ENCODE measurements around the gene SLC35F6.
"Not testable (repeated sequence)": the region's sequence is repeated elsewhere in the genome, so short reads cannot be mapped to it uniquely, and the experiment has no call there.

The SLC35F6 gene

DNA sequence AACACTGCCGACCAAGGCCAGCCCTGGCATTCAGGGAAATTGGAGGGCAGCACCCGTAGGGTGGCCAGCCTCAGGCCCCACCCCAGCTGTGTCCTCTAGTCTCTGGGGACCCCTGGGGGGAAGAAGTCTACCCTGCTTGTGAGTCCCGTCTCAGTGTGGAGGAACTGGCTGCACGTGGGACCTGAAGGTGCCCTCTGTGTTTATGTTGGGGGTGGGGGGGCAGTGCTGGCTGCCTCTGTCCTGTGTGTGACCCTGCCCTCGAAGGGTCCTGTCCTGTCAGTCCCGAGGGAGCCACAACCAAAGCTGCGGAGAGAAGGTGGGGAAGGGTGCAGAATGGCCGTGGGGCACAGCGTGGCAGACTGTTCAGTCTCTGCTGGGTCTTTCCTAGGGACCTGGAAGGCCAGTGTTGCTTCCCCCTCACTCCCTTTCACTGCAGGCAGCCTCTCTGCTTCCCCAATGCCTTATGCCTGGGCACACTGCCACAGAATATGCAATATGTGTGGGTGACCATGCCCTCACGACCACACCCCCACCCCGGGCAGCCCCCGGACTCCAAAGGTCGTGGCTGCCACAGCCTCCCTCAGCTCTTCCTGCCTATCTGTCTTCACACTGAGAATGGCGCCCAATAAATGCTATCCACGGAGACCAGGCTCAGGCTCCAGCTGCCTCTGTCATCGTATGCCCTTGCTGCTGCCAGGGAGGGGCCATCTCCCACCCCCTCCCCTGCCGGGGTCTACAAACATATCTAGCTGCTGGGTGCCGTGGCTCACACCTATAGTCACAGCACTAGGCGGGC lies 33.3 kb upstream of the SLC35F6 start:
- DNase-seq (ENCODE audit: low read depth) = no peak

DNA sequence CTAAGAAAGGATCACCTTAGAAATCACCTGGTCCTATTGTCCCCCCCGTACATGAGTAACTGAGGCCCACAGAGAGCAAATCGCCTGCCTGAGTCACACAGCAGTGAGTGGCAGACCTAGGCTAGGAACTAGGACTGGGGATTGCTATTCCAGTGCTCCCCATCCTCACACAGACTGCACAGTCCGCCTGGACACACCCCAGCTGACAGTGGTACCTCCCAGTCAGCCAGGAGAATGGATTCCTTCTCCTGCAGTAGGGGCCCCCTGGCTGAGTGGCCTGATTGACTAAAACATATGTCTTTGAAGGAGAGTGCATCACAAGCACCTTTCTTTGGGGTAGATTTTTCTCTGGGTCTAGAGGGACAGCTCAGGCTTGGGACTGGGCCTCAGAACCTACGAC lies 32.4 kb upstream of the SLC35F6 start:
- DNase-seq (ENCODE audit: low read depth) = no peak

DNA sequence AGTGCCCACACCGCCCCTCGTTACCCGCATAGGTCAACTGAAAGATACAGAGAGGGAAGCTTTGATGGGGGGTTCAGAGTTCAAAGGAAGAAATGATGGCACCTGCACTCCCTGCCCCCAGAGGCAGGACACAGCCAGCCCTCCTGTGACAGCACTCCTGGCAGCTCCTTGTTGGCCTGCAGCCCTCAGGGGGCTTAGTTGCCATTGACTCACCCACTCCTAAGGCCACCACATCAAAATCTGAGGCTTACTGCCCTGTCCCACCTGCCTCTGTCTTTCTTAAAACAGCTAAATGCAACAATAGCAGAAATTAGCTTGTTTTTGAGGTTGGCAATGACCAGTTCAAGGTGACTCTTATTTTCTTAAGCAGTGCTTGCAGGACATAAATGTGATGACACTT lies 31.6 kb upstream of the SLC35F6 start:
- DNase-seq (ENCODE audit: low read depth) = no peak

DNA sequence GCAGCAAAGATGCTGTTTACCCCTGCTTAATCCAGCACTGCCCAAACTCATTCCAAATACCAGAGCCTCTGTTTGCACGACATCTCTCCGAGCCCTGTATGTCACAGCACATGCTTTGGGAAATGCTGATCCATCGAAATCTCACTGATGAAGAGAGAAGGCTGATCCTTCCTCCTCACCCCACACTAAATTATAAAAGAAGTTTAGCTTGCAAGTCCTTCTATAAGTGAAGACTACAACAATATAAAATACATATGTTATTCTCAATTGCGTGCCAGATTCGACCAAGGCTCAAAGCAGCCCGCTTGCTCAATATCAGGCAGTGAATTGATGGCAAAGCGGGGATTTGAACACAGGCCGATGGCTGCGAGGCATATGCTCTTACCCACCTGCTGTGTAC lies 30.7 kb upstream of the SLC35F6 start:
- DNase-seq (ENCODE audit: low read depth) = no peak

DNA sequence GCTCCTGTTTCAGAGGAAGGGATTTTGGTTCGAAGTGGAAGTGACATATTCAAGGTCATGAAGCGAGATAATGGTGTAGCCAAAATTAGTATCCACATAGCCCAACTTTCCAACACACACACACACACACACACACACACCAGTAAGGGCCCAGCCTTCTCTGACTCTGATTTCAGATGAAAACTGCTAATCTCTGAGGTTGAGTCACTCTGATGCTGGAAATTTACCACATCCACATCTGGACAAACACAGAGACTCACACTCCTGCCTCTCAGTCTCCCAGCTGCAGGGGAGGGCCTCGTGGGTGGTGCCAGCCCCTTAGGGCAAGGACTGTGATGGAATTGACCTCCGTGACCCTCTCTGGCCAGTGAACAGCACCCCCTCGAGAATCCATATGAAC lies 29.0 kb upstream of the SLC35F6 start:
- peak; percentile 68 for DNase-seq (ENCODE audit: low read depth)

DNA sequence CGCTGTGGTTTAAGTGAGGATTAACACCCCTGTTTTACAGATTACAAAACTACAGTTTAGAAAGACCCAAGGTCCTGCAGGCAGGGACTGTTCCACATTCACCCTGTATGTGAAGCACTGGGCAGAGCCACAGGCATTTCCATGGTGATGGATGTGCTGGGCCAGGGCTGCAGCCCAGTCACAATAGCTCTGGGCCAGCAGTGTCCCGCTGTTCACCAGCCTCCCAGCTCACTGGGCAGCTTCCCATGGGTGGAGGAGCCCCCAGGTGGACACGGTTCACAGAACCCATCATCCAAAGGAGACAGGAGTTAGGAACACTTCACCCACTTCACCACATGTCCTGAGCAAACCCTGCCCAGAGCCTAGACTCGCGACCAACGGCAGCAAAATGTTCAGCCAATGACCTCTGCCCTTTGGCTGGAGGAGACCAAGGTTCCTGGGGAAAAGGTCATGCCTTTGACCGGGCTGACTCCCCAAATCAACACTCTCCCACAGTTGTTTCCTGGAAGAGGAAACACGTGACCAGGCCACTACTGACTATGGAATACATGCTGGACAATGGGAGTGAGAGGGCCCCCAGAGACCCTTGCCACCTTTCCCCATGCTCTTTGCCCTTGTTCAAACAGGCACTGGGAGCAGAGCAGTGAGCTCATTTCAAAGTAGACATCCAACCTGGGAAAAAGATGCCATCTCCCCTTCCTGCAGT lies 28.0 kb upstream of the SLC35F6 start:
- no peak for DNase-seq (ENCODE audit: low read depth)

DNA sequence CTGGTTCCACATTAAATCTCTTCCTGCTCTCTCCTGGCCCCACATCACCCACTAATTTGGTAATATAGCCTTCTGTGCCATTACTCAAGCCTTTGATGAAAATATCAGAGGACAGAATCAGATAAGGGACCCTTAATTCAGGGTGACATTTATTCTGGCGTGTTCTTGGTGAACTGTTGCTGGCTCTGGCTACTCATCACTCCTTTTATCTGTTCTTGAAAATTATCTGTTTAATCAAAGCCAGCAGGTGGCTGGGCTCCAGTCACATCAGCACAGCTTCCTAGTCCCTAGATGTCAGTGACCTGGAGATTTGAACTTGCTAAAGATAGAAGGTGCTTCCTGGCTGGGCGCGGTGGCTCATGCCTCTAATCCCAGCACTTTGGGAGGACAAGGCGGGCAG lies 26.9 kb upstream of the SLC35F6 start:
- no peak for DNase-seq (ENCODE audit: low read depth)

DNA sequence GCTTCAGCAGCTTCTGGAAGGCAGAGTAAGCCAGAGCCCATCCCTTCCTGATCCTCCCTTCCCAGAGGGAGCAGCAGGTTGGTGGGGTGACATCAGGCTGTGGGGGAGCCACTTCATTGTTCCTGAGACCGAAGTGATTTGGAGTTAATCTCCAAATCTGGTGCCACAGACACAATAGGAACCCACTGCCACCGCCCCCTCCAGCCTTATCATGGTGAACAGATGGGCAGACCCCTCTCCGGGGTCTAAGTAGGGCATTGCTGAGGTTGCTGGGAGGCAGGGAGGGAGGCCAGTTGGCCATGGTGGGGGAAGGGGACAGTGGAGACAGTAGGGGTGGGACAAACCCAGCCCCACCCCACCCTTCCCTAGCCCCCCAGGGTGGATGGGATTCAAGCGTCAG lies 25.6 kb upstream of the SLC35F6 start:
- no peak for DNase-seq (ENCODE audit: low read depth)

DNA sequence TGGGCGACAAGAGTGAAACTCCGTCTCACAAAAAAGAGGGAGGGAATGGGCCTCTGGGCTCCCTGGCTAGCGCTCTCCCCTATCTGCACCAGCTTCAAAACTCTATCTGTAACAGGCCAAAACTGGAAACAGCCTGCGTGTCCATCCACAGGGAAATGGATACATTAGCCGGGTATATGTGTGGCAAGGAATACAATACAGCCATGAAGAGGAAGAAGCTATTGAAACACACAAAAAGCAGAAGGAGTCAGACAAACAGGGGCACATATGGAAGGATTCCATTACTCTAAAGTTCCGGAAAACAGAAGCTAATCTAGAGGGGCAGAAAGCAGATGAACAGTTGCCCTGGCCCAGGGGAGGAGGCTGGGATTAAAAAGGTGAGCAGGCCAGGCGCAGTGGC lies 24.6 kb upstream of the SLC35F6 start:
- DNase-seq (ENCODE audit: low read depth) = no peak

DNA sequence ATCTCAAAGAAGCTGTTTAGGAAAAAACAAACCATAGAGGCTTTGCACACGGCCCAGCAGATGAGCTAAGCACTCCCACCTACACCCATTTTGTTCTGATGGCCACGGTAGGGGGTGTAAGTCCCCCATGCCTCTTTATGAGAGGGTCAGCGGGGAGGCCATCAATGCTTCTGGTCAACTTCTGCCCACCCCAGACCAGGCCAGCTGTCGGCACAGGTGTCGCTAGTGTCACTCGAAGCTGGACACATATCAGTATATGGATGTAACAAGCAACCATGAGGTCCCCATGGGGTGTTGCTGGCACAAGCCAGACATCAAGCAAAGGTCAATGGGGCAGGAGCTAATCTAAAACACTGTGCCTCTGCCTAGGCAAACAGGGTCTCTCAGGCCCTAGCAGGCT lies 23.7 kb upstream of the SLC35F6 start:
- no peak for DNase-seq (ENCODE audit: low read depth)

DNA sequence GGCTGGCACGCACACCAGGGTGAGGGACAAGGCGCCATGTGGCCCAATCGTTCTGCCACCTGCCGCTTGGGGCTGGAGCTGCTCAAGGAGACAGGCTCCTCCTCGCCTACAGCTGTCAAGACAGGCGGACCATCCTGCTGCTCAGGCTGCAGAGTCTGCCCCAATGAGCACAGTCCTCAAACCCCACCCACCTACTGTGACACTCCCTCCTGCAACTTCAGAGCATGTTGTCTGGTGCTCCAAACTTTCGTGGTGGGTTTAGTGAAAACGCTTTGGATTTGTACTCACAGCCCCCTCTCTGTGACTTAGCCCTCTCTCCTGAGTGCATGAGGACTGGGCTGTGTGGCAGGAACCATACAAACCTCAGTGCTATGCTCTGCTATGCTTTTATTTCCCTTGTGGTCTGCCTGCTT lies 23.2 kb upstream of the SLC35F6 start:
- DNase-seq (ENCODE audit: low read depth) = no peak

DNA sequence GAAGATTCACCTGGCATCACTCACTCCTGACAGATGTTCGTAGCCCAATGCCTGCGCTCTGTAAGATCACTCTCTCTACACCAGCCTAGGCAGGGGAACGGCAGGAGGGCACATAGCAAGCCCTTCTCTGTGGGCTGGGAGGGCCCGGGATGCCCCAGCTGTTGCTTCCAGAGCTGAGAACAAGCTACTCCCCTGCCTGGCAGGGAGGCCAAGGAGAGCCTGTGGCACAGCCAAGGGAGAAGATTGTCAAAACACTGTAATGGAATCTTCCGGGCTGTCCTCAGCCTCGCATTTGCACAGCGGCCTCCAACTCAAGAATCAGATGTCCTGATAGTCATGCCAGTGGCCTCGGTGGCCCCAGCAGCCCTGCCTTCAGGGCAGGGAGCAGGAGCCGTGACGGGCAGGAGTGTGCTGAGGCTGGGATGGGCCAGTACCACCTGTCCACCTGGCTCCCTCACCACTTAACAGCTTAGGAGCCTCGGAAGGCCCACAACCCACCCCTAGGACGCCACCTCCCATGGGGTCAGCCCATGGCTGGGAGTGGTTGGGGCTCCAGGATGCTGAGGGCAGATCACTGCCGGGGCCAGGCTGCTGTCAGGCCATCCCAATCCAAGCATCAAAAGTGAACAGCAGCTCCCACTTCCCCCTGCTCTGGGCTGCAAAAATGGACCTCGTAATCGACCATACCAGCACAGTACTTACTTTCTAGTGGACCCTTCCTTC lies 21.9 kb upstream of the SLC35F6 start:
- no peak for DNase-seq (ENCODE audit: low read depth)

DNA sequence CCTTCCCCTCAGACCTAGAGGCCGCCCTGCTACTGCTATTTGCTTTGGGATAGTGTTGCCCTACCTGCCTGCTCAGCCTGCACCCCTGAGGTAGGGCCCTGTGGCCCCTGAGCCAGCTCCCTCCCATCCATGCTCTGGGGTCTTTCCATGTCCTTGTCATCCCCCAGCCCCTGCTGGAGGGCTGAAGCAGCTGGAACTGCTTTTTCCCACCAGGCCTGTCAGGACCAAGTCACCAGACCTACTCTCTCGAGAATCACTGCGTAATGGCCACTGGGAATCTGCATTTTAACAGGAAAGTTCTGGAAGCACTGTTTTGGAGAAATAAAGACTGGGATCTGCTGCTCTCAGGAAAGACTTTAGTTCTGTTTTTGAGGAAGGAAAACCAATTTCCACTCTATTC lies 20.2 kb upstream of the SLC35F6 start:
- no peak for DNase-seq (ENCODE audit: low read depth)

DNA sequence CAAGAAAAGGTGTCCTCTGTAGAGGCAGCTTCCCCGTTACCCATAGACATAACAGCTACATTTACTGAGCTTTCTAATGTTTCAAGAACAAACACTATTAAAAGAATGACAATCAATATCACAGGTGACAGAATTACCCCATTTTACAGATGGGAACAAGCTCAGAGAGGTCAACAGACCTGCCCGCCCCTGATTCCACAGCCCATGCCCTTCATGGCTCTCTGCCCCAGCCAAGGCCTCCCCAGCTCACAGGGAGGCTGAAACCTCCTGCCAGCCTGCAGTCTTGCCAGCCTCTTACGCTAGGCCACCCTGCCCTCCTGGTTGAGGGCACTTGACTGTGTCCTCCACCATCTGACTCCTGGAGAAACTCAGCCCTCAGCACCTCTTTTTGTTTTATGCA lies 19.1 kb upstream of the SLC35F6 start:
- DNase-seq (ENCODE audit: low read depth) = no peak

DNA sequence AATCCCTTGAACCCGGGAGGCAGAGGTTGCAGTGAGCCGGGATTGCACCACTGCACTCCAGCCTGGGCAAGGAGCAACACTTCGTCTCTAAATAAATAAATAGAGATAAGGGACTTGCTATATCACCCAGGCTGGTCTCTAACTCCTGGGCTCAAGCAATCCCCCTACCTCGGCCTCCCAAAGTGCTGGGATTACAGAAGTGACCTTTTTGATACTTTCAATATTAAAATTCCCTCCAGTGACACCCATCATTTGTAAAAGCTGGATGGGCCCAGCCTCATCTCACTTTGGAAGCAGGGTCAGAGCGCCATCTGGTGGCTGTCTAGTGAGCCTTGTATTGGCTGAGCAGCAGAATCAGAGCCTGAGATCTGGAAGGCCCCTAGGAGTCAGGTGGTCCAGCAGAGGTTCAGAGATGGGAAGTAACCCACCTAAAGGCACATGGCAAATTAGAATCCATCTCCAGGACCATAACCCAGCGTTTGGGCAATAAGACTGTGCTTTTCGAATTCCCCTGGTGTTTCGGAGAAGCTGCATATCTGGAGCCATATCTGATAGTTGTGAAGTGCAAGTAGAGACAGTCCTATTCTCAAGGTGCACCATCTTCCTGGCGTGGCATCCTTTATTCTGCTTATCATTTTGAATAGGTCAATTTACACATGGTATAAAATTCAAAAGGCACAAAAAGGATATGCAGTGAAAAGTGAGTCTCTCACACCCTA lies 18.3 kb upstream of the SLC35F6 start:
- DNase-seq (ENCODE audit: low read depth) = no peak

DNA sequence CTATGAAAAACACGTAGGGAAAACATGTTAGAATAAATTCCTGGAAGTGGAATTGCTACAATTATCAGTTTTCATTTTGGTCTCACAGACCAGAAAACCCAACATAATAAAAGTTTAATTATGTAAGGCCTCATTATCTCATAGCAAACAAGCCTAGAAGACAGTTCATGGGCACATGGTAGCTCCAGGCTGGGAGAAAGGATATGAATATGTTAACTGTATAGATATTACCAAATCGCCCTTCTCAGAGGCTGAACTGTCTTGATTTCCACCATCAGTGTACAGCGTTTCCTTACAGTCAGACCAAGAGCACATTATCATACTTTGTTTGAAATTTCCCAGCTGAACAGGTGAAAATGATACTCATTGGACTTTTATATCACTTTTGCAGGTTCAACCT lies 17.1 kb upstream of the SLC35F6 start:
- DNase-seq (ENCODE audit: low read depth) = no peak

DNA sequence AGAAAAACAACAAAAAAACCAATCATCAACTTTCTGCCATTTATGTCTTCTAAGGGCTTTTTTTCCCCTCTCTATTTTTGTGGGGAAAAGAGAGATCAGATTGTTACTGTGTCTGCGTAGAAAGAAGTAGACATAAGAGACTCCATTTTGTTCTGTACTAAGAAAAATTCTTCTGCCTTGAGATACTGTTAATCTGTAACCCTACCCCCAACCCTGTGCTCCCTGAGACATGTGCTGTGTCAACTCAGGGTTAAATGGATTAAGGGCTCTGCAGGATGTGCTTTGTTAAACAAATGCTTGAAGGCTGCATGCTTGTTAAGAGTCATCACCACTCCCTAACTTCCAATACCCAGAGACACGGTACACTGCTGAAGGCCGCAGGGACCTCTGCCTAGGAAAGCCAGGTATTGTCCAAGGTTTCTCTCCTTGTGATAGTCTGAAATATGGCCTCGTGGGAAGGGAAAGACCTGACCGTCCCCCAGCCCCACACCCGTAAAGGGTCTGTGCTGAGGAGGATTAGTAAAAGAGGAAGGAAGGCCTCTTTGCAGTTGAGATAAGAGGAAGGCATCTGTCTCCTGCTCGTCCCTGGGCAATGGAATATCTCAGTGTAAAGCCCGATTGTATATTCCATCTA lies 14.2 kb upstream of the SLC35F6 start:
- DNase-seq (ENCODE audit: low read depth) = not testable (repeated sequence)

DNA sequence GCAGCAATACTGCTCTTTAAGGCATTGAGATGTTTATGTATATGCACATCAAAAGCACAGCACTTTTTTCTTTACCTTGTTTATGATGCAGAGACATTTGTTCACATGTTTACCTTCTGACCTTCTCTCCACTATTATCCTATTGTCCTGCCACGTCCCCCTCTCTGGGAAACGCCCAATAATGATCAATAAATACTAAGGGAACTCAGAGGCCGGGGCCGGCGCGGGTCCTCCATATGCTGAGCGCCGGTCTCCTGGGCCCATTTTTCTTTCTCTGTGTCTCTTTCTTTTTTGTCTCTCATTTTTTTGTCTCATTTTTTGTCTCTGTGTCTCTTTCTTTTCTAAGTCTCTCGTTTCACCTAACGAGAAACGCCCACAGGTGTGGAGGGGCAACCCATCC lies 13.6 kb upstream of the SLC35F6 start:
- not testable (repeated sequence) for DNase-seq (ENCODE audit: low read depth)

DNA sequence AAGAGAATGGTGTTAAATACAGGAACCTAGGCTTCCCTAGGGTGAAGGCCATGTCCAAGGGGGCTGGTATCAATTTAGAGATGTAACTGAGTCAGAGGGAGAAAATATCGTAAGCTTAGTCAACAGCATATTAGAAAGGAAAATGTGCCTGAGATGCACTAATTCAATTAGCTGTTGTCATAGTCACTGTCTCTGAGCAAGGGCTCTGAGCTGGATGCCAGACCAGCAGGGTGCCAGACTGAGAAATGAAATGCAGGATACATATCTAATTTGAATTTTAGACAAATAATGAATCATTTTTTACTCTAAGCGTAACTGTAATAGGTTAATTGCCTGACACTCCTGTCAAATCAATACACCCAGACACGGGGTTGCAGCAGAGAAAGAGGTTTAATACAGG lies 11.4 kb upstream of the SLC35F6 start:
- no peak for DNase-seq (ENCODE audit: low read depth)

DNA sequence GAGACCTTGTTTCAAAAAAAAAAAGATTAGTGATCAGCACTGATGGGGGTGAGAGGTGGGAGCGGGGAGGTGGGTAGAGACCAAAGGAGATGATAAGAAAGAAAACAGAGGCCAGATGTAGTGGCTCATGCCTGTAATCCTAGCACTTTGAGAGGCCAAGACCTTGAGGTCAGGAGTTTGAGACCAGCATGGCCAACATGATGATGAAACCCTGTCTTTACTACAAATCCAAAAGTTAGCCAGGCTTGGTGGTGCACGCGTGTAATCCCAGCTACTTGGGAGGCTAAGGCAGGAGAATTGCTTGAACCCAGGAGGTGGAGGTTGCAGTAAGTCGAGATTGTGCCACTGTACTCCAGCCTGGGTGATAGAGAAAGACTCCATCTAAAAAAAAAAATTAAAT lies 9.5 kb upstream of the SLC35F6 start:
- no peak for DNase-seq (ENCODE audit: low read depth)

DNA sequence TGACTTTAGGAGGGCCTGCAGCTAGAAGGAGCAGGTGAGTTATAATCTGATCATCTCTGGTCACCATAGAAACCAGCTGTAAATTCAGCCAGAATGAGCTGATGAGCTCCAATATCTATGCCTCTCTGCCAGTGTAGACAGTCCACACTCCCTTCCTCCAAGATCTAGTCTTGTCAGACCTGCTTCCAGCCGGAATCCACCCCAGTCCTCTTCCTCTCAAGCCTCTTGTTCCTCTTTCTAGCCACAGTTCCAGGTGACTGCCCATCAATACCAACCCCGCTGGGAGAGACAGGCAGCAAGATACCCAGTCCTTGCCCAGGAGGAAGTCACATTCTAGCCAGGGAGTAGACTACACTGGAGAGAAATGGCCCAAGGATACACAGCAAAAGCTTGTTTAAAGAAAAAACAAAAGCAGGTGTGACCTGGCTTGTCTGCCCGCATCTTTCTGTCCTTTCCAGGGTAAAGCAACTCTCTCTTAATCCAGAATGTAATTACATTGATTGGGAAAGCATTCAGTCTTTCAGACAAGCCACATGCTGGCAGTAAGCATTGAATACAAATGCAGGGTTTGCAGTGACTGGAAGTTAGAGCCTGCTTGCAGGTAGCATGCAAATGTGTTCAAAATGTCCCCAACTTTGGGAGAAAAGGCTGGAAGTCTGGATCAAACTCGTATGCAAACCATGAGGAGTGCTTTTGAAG lies 9.0 kb upstream of the SLC35F6 start:
- DNase-seq (ENCODE audit: low read depth) = no peak

Measured in GM04503 (cell line).